ENCODE measurements around the gene HBS1L.

- no peak for TF ChIP-seq YY1 (IDR thresholded peaks at IDR 0.05; ENCODE audit: low read depth)
- no peak for TF ChIP-seq NFIC (IDR thresholded peaks at IDR 0.05; ENCODE audit: borderline replicate concordance)
These were observed 104.1 kb downstream of the HBS1L start for GRCh38 chr6:134950482-134950881.
